ENCODE data around the gene ZBTB3. TPM values are rescaled to one million over a fixed set of nuclear protein-coding genes. Genes with fewer than 3 reads are reported as not detected.

ZBTB3 gene
- total RNA-seq, 2 donors from 2014 or later: 16.9 to 33.8 TPM

DNA sequence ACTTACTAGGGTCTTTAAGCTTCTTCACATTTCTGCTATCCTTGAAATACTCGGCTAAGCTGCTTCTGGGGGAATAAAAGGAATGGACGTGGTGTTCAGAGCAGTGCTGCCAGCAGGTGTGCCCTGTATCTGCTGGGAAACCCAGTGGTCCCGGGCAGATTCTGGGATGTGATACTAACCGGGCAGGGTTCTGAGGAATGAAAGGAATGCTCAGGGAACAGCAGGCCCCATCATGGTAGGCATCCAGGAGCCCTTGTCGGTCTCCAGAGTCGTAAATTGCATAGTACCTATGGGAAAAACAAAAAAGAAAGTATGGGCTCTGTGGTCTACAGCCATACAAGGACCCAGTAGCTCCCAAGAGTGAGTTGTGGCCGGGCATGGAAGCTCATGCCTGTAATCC lies 42.3 kb upstream of the ZBTB3 start:
- Histone ChIP-seq H3K9ac (ENCODE audit: extremely low read depth, low read length, poor library complexity, severe bottlenecking) (no peak overlapping the region), H3K27ac (ENCODE audit: low read depth, low read length) (no peak overlapping the region), H3K4me1 (ENCODE audit: control insufficient read depth, insufficient read depth, low read length) (no peaks in the 10 kb centered on the region), H3K36me3 (ENCODE audit: control insufficient read depth, insufficient read depth, low read length) (peaks cover 87% of the 10 kb centered on the region), H3K9me3 (ENCODE audit: control insufficient read depth, low read length) (no peaks in the 10 kb centered on the region), H3K4me3 (ENCODE audit: low read length) (no peak overlapping the region), H3K27me3 (ENCODE audit: control insufficient read depth, insufficient read depth, low read length, poor library complexity, severe bottlenecking) (no peaks in the 10 kb centered on the region)
- Mint-ChIP-seq H3K27ac (peak overlapping the region; percentile 24), H3K36me3 (ENCODE audit: low read depth) (peaks cover 66% of the 10 kb centered on the region), H3K4me1 (peaks cover 6% of the 10 kb centered on the region), H3K9me3 (no peaks in the 10 kb centered on the region), H3K4me3 (no peak overlapping the region), H3K27me3 (ENCODE audit: insufficient read depth) (no peaks in the 10 kb centered on the region)
- WGBS, 2 experiments (ENCODE audit: insufficient coverage in 1 of 2, insufficient read length in 1 of 2): 92 to 95% methylated on average over 4 to 7 of the region's 7 CpGs
- TF ChIP-seq, protein P1, sequence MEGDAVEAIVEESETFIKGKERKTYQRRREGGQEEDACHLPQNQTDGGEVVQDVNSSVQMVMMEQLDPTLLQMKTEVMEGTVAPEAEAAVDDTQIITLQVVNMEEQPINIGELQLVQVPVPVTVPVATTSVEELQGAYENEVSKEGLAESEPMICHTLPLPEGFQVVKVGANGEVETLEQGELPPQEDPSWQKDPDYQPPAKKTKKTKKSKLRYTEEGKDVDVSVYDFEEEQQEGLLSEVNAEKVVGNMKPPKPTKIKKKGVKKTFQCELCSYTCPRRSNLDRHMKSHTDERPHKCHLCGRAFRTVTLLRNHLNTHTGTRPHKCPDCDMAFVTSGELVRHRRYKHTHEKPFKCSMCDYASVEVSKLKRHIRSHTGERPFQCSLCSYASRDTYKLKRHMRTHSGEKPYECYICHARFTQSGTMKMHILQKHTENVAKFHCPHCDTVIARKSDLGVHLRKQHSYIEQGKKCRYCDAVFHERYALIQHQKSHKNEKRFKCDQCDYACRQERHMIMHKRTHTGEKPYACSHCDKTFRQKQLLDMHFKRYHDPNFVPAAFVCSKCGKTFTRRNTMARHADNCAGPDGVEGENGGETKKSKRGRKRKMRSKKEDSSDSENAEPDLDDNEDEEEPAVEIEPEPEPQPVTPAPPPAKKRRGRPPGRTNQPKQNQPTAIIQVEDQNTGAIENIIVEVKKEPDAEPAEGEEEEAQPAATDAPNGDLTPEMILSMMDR (conservative IDR thresholded peaks at IDR 0.05): no peak
- no peak for DNase-seq

GRCh38 chr11:62794201-62794775 lies 40.3 kb upstream of the ZBTB3 start:
- H3K4me1 ChIP-seq (ENCODE audit: control insufficient read depth, insufficient read depth, low read length): no peaks in the 10 kb centered on the region
- H3K36me3 ChIP-seq (ENCODE audit: control insufficient read depth, insufficient read depth, low read length): peaks cover 82% of the 10 kb centered on the region
- no peak overlapping the region for H3K27ac Mint-ChIP-seq
- H3K9me3 Mint-ChIP-seq: no peaks in the 10 kb centered on the region
- H3K36me3 Mint-ChIP-seq (ENCODE audit: low read depth): peaks cover 68% of the 10 kb centered on the region
- DNase-seq: no peak
- H3K27me3 Mint-ChIP-seq (ENCODE audit: insufficient read depth): no peaks in the 10 kb centered on the region
- TF ChIP-seq, protein P1 (conservative IDR thresholded peaks at IDR 0.05): no peak
- H3K27ac ChIP-seq (ENCODE audit: low read depth, low read length): no peak overlapping the region
- H3K9me3 ChIP-seq (ENCODE audit: control insufficient read depth, low read length): no peaks in the 10 kb centered on the region
- peaks cover 15% of the 10 kb centered on the region for H3K4me1 Mint-ChIP-seq
- no peak overlapping the region for H3K4me3 ChIP-seq (ENCODE audit: low read length)
- WGBS, 2 experiments (ENCODE audit: insufficient coverage in 1 of 2, insufficient read length in 1 of 2): 92 to 94% methylated on average over 6 to 7 of the region's 8 CpGs
- no peak overlapping the region for H3K4me3 Mint-ChIP-seq
- H3K9ac ChIP-seq (ENCODE audit: extremely low read depth, low read length, poor library complexity, severe bottlenecking): no peak overlapping the region
- no peaks in the 10 kb centered on the region for H3K27me3 ChIP-seq (ENCODE audit: control insufficient read depth, insufficient read depth, low read length, poor library complexity, severe bottlenecking)

DNA sequence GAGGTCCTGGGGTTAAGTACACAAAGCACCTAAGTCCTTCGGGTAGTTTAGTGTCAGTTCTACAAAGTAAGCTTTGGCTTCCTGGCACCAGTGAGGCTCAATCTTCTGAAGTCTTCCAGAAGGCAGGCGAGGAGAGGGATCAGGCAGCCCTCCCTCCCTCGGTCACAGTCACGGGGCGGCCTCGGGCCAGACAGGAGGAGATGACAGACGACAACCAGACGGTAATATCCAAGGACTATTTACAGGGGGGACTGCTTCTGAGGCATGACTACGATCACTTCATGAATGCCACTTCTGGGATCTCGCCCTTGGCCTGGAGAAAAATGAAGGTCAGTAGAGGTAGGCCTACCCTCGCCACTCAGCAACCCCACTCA lies 38.2 kb upstream of the ZBTB3 start:
- no peaks in the 10 kb centered on the region for H3K27me3 ChIP-seq (ENCODE audit: control insufficient read depth, insufficient read depth, low read length, poor library complexity, severe bottlenecking)
- peak overlapping the region; percentile 89 for H3K27ac Mint-ChIP-seq
- no peak overlapping the region for H3K9ac ChIP-seq (ENCODE audit: extremely low read depth, low read length, poor library complexity, severe bottlenecking)
- H3K4me1 ChIP-seq (ENCODE audit: control insufficient read depth, insufficient read depth, low read length): no peaks in the 10 kb centered on the region
- peak overlapping the region; percentile 89 for H3K4me3 ChIP-seq (ENCODE audit: low read length)
- peak overlapping the region; percentile 42 for H3K27ac ChIP-seq (ENCODE audit: low read depth, low read length)
- H3K9me3 Mint-ChIP-seq: no peaks in the 10 kb centered on the region
- DNase-seq: peak; percentile 67
- H3K36me3 ChIP-seq (ENCODE audit: control insufficient read depth, insufficient read depth, low read length): peaks cover 62% of the 10 kb centered on the region
- TF ChIP-seq, protein P1 (conservative IDR thresholded peaks at IDR 0.05): no peak
- WGBS, 2 experiments (ENCODE audit: insufficient coverage in 1 of 2, insufficient read length in 1 of 2): 55 to 76% methylated on average over 4 to 11 of the region's 11 CpGs
- no peaks in the 10 kb centered on the region for H3K9me3 ChIP-seq (ENCODE audit: control insufficient read depth, low read length)
- peak overlapping the region; percentile 92 for H3K4me3 Mint-ChIP-seq
- peaks cover 15% of the 10 kb centered on the region for H3K4me1 Mint-ChIP-seq
- H3K27me3 Mint-ChIP-seq (ENCODE audit: insufficient read depth): no peaks in the 10 kb centered on the region
- H3K36me3 Mint-ChIP-seq (ENCODE audit: low read depth): peaks cover 57% of the 10 kb centered on the region

Data from endodermal cell (in vitro differentiated cells).